WI38 (cell line): Measurements from ENCODE around the gene DACT2.

Source experiments
- H3K4me3 ChIP-seq: 2 replicates; pipeline ENCODE4 v1.5.1; 2011; ENCODE audit warnings: low read depth, mild to moderate bottlenecking, control low read depth, low read length
- CTCF ChIP-seq: IDR thresholded peaks from 2 replicates; pipeline ENCODE4 v1.5.1; 2012; ENCODE audit warnings: low read depth, mild to moderate bottlenecking, control low read depth, low read length

Gene DACT2

DNA sequence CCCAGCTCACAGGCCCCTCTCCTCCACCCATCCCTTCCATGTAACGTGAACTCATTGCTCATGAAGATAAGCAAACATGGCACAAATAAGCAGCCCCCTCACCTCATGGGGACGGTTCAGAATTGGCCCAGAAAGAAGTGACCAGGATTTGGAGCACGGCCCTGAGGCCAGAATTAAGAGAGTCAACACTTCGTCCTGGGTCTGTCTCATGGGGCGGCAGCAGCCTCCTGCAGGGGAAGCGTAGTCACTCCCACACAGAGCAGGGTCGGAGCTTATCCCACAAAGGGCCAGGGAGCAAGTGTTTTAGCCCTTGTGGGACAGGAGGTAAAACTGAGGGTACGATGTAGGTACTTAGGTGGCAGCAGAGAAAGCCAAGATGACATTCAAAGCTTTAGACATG is 28.6 kb upstream of the DACT2 start:
- no peak for TF ChIP-seq CTCF
- no peak overlapping the region for H3K4me3 ChIP-seq

DNA sequence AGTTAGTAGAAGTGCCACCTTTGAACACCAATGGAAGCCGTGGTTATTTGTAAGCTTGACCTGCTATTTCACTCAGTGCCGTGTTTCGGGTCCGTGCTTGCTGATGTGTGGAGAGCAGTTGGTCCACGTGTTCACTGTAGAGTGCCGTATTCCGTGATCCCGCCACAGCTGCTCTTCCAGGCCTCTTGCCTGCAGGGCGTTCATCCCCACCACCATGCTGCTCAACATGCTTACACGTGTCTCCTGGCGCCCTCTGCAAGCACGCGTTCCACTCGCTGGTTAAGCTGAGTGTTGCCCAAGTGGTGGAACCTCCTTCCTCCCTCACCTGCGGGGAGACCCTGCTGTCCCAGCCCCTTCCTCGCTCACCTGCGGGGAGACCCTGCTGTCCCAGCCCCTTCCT is 28.0 kb upstream of the DACT2 start:
- no peak for TF ChIP-seq CTCF
- H3K4me3 ChIP-seq, result no peak overlapping the region

DNA sequence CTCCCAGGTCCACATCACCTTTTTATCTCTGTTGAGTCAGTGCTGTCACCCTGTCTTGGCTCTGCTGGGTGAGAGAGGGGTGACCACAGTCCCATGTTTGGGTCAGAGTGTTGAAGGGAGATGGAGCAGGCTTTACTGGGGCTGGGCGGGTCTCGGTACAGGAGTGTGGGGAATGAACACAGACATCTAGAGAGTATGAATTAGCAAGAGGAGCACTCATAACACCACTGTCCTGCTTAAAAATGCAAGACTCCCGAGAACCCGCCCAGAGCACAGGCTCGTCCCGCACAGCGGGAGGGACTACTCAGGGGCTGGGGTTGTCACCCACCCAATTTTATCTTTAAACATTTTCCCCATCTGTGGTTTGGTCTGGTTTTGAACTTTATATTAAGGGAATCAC is 27.5 kb upstream of the DACT2 start:
- no peak overlapping the region for H3K4me3 ChIP-seq
- no peak for TF ChIP-seq CTCF

GRCh38 chr6:168345896-168346754 is 26.5 kb upstream of the DACT2 start:
- no peak overlapping the region for H3K4me3 ChIP-seq
- TF ChIP-seq CTCF, result no peak

GRCh38 chr6:168345266-168345665 is 25.7 kb upstream of the DACT2 start:
- no peak overlapping the region for H3K4me3 ChIP-seq
- TF ChIP-seq CTCF, result no peak

DNA sequence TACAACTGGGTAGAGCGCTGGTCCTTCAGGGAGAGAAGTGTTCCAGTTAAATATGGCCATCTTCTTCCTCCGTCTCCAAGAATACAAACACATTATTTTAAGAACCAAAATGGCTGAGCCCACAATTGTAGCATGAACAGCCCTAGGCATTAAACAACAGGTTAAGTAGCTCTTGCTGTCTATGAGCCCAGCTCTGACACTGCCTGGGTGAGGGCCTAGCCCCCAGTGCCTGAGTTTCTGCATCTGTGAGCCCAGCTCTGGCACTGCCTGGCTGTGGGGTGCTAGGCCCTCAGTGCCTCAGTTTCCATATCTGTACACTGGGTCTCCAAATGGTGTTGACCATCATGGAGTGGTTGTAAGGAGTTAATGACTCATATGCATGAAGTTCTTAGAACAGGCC is 24.8 kb upstream of the DACT2 start:
- TF ChIP-seq CTCF, result no peak
- H3K4me3 ChIP-seq, result no peak overlapping the region

GRCh38 chr6:168343239-168344150 is 23.9 kb upstream of the DACT2 start:
- no peak for TF ChIP-seq CTCF
- no peak overlapping the region for H3K4me3 ChIP-seq
